Loucy (cell line): ENCODE results near the gene CENPN.

Experiments used
- H2AFZ ChIP-seq: fragments of 200-600 bp; sonication (generic); 2 replicates; pipeline ENCODE4 v1.6.0; 2016; ENCODE audit warnings: antibody characterized with exemption, mild to moderate bottlenecking, low read length, moderate library complexity
- H3F3A ChIP-seq: fragments of 200-600 bp; 2 replicates; pipeline ENCODE4 v1.6.0; 2016; ENCODE audit warnings: antibody characterized with exemption, low read depth, mild to moderate bottlenecking
- H3K27me3 ChIP-seq: fragments of 200-600 bp; sonication (generic); 2 replicates; pipeline ENCODE4 v1.6.1; 2014; ENCODE audit warnings: low read length, mild to moderate bottlenecking; ENCODE audit not compliant: insufficient read depth, poor library complexity, severe bottlenecking
- H3K36me3 ChIP-seq: fragments of 200-600 bp; sonication (generic); 2 replicates; pipeline ENCODE4 v1.6.1; 2016; ENCODE audit warnings: low read length; ENCODE audit not compliant: insufficient read depth
- H3K4me1 ChIP-seq: fragments of 200-600 bp; sonication (generic); 2 replicates; pipeline ENCODE4 v1.5.1; 2014; ENCODE audit warnings: low read length, mild to moderate bottlenecking; ENCODE audit not compliant: insufficient read depth, poor library complexity, severe bottlenecking
- H3K4me2 ChIP-seq: fragments of 200-600 bp; sonication (generic); 2 replicates; pipeline ENCODE4 v1.6.0; 2014; ENCODE audit warnings: antibody characterized with exemption, low read length, low read depth, mild to moderate bottlenecking; ENCODE audit not compliant: poor library complexity, severe bottlenecking
- H3K4me3 ChIP-seq: fragments of 200-600 bp; sonication (generic); 2 replicates; pipeline ENCODE4 v1.5.1; 2014; ENCODE audit warnings: low read length, mild to moderate bottlenecking, mixed read lengths; ENCODE audit not compliant: poor library complexity, severe bottlenecking
- H3K79me2 ChIP-seq: fragments of 200-600 bp; sonication (generic); 2 replicates; pipeline ENCODE4 v1.6.1; 2014; ENCODE audit warnings: low read length; ENCODE audit not compliant: insufficient read depth
- H3K9ac ChIP-seq: fragments of 200-600 bp; sonication (generic); 2 replicates; pipeline ENCODE4 v1.6.0; 2014; ENCODE audit warnings: mild to moderate bottlenecking, low read depth, low read length, moderate library complexity; ENCODE audit not compliant: poor library complexity, severe bottlenecking
- H3K9me2 ChIP-seq: fragments of 200-600 bp; sonication (generic); replicated peaks from 2 replicates; pipeline ENCODE4 v1.6.1; 2016; ENCODE audit warnings: low read depth, low read length, mixed read lengths
- H3K9me3 ChIP-seq: fragments of 200-600 bp; sonication (generic); 2 replicates; pipeline ENCODE4 v1.6.1; 2014; ENCODE audit warnings: mild to moderate bottlenecking, antibody characterized with exemption, low read length, low read depth; ENCODE audit not compliant: insufficient read depth
- H4K20me1 ChIP-seq: fragments of 200-600 bp; sonication (generic); 2 replicates; pipeline ENCODE4 v1.6.0; 2014; ENCODE audit warnings: antibody characterized with exemption, low read length, mild to moderate bottlenecking; ENCODE audit not compliant: insufficient read depth, poor library complexity, severe bottlenecking
- CTCF ChIP-seq: fragments of 200-600 bp; sonication (generic); conservative IDR thresholded peaks from 2 replicates; pipeline ENCODE4 v1.5.1; 2014; ENCODE audit warnings: mild to moderate bottlenecking, antibody characterized with exemption, low read length
- EZH2phosphoT487 ChIP-seq: fragments of 200-600 bp; IDR thresholded peaks from 2 replicates; pipeline ENCODE4 v1.6.1; 2018; ENCODE audit warnings: antibody characterized with exemption, mild to moderate bottlenecking, moderate library complexity, borderline replicate concordance

Gene CENPN

GRCh38 chr16:80997139-80997798 is 9.7 kb upstream of the CENPN start:
- peak overlapping the region; percentile 72 for H3K4me2 ChIP-seq
- H4K20me1 ChIP-seq = peaks cover 26% of the 10 kb centered on the region
- peak overlapping the region; percentile 36 for H3K9ac ChIP-seq

DNA sequence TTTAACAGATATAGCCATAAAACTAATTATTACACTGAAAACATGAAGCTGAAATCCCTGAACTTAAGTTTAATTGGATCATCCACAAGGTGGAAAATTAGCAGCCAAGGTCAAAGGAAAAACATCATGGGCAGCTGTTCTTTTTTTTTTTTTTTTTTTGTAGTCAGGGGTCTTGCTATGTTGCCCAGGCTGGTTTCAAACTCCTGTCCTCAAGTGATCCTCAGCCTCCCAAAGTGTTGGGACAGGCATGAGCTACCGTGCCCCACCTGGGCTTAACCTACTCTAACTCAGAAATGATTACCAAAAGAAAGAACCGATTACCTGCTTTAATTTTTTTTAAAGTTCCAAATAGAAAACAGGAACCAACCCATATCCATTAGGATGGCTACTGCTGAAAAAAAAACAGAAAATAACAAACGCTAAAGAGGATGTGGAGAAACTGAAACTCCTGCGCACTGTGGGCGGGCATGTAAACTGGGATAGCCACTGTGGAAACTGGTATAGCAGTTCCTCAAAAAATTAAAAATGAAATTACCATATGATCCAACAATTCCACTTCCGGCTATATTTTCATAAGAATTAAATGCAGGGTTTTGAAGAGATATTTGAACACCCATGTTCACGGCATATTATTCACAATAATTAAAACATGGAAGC is 8.9 kb upstream of the CENPN start:
- Histone ChIP-seq H3K9me3 (no peaks in the 10 kb centered on the region), H3F3A (no peaks in the 10 kb centered on the region), H3K4me2 (peak overlapping the region; percentile 72), H4K20me1 (peaks cover 34% of the 10 kb centered on the region), H3K79me2 (peaks cover 99% of the 10 kb centered on the region), H3K9me2 (no peaks in the 10 kb centered on the region), H3K27me3 (no peaks in the 10 kb centered on the region), H3K4me3 (peak overlapping the region; percentile 58), H3K36me3 (peaks cover 10% of the 10 kb centered on the region; the same call in 1 of the 2 replicates), H3K4me1 (peaks cover 44% of the 10 kb centered on the region), H2AFZ (no peak overlapping the region), H3K9ac (peak overlapping the region; percentile 36)
- TF ChIP-seq CTCF (no peak), EZH2phosphoT487 (no peak)

More at GRCh38 chr16:80997139-80997798, 9.7 kb upstream of the CENPN start:
- Histone ChIP-seq H3K4me3 (peak overlapping the region; percentile 58), H3K4me1 (peaks cover 35% of the 10 kb centered on the region), H3K9me3 (no peaks in the 10 kb centered on the region), H3K36me3 (peaks cover 10% of the 10 kb centered on the region; the same call in 1 of the 2 replicates), H3F3A (no peaks in the 10 kb centered on the region), H3K9me2 (no peaks in the 10 kb centered on the region), H2AFZ (no peak overlapping the region), H3K79me2 (peaks cover 99% of the 10 kb centered on the region), H3K27me3 (no peaks in the 10 kb centered on the region)
- no peak for TF ChIP-seq EZH2phosphoT487
- TF ChIP-seq CTCF = no peak

DNA sequence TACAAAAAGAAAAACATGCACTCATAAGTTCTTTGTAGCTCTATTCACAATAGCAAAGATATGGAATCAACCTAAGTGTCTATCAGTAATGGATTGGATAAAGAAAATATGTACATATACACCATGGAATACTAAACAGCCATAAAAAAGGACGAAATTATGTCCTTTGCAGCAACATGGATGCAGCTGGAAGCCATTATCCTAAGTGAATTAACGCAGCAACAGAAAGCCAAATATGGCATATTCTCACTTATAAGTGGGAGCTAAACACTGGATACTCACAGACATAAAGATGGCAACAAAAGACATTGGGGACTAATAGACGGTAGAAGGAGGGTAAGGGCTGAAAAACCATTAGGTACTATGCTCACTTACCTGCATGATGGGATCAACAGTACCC is 6.1 kb upstream of the CENPN start:
- H3K4me2 ChIP-seq = peak overlapping the region; percentile 96
- H3K36me3 ChIP-seq = 0 out of 2 replicates have a peak, but pooled peaks cover 3% of the 10 kb centered on the region
- H3K27me3 ChIP-seq = no peaks in the 10 kb centered on the region
- H3K79me2 ChIP-seq = peaks cover 99% of the 10 kb centered on the region
- no peak overlapping the region for H3K9ac ChIP-seq
- no peaks in the 10 kb centered on the region for H3F3A ChIP-seq
- TF ChIP-seq EZH2phosphoT487 (no peak), CTCF (no peak)
- no peak overlapping the region for H3K4me3 ChIP-seq
- no peaks in the 10 kb centered on the region for H3K9me3 ChIP-seq
- peaks cover 54% of the 10 kb centered on the region for H4K20me1 ChIP-seq
- H2AFZ ChIP-seq = no peak overlapping the region
- H3K9me2 ChIP-seq = no peaks in the 10 kb centered on the region
- H3K4me1 ChIP-seq = peaks cover 68% of the 10 kb centered on the region
